HG03025 (cell line): Measurements from ENCODE around the gene KCTD16.

ENCODE experiments used
- ATAC-seq: cut with Tn5 transposase; IDR thresholded peaks from one replicate; pipeline ENCODE4 v1.9.1; 2021; ENCODE audit warnings: mild to moderate bottlenecking, moderate library complexity; ENCODE audit not compliant: unreplicated experiment, low FRiP score

The KCTD16 gene

DNA sequence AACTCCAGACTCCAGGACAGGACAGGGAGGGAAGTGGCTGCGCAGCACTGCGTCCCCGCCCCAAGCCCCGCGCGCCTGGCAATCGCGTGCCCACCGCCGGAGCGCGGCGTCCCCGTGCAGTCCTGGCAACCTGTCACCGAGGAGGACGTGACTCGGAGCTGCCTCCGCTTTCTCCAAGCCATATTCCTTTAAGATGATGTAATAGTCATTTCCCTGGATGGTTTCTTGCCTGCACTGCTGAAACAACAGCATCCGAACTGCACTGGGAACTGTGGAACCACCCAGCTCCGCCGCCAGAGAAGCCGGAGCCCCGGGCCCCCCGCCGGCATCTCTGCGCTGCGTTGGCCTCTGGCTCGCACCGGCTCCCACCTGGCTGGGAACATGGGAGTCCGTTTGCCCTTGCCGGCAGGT lies 34.5 kb downstream of the KCTD16 start:
- no peak for ATAC-seq

DNA sequence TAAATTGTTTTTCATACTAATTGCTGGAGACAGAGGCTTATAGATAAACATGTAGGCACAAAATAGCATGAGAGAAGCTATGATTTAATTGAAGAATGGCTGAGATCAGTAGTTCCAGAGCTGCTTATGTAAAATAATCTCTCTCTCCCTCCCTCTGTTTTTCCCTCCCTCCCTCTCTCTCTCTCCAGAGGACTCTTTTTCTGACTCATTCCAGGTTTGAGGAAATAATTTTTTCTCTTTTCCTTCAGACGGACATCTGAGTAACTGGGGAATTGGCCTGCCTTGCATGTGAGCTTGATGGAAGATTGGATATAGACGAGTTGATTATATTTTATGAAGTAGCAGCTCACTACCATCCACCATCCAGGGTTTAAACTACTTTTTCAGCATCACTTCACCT lies 35.5 kb downstream of the KCTD16 start:
- no peak for ATAC-seq

DNA sequence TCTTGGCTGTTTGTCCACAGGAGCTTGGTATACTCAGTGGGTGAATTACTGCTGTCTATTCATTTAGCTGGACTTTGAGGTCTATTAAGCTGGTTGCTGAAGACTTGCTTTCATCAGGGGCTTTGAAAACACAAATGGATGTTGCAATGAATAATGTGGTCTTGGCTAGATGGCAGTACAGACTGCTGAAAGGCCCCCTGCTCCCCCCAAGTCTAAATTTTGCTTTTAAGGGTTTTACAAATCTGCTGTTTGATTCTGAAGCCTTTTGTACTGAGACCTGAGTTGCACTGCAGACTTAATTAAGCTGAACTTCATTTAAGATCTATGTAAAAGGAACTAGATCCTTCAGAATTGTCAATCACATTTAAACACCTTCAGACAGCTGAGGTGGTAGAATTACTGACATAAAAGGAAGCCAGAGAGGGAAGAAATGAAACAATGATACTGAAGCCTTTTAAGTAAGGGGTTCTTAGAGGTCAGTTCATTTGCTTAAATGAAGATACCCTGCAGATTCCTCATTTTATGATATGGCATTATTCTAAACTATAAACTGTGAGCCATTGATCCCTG lies 37.3 kb downstream of the KCTD16 start:
- ATAC-seq: no peak

DNA sequence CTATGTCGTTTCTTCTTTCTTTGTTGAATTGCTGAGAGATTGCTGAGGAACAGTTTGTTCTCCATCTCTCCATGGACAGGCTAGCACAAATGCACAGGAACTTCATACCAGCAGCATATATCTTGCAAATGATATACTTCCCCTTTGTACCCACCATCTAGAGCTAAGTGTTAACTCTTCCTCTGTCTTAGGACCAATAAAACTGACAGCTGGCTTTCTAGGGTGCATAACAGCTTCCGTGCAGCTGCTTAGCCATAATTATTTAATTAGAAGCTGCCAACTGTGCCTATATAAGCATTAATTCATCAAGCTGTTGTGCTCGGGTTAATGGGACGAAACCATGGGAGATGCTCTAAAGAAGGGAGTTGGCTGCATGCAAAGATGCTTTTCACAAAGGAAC lies 38.7 kb downstream of the KCTD16 start:
- no peak for ATAC-seq

DNA sequence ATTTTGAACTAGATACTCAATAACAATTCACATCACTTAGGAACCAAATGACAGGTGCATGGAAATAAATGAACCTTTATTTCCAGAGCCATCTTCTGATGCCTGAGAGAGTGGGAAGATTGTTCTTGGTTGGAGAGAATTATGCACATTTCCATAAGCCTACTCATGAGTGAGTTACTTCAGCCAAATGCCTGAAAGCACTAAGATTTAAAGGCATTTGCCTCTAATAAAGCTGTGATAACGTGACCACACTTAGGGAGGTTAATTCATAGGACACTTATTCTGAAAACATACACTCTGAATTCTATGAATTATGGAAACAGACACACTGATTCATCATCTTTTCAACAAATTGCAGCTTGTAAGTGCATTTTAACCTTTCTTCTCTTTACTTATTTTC lies 40.0 kb downstream of the KCTD16 start:
- no peak for ATAC-seq

DNA sequence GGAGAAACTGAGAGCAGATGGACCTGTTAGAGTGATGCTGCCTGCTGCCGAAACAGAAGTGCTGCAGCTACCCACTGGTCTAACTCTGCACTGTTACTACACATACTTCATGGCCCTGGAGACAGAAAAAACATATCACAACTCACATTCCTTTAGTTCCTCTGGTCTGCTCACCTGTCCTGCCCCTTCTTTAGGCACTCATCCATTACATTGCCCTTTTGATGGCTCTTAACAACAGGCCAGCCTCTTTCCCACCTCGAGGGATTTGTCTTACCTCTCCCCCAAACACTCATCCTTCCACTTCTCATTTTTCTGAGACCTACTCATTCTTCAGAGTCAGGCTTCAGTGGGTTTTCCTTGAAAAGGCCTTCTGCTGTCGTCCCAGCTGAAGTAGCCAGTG lies 49.2 kb downstream of the KCTD16 start:
- no peak for ATAC-seq

DNA sequence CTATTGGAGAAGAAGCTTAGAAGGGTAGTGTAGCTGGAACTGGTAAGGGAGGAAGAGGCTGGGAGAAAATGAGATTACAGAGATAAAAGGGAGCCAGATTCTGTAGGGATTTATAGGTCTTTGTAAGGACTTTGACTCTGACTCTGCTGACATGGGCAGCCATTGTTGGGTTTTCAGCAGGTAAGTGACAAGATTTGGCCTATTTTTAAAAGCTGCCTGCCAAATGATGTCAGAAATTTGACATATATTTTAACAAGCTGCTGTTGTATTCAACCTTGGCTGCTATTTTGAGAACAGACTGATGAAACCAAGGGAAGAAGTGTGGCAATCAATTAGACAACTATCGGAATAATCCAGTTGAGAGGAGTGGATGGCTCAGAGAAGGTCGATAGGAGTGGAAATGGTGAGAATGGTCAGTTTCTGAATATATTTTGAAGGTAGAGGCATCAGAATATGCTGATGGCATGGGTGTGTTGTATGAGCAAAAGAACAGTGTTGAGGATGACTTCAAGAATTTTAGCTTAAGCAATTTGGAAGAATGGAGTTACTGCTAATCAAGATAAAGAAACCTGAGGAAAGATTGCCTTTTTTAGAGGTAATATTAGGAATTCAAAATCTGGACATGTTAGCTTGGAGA lies 56.8 kb downstream of the KCTD16 start:
- ATAC-seq: no peak

DNA sequence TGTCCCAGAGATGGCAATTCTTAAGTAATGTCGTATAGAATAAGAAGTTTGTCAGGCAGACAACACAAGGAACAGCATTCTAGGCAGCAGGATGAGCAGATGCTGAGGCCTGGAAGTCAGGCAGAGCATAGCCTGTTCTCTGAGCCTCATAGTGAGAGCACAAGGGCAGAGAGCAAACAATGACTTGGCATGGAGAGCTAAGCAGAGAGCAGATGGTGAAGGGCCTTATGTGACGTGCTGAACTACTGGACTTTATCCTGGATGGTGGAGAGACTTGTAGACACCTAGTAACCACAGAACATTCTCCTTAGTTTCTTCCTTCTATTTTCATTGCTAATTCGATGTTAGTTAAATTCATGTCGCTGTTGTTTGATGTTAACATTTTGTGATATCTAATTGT lies 60.1 kb downstream of the KCTD16 start:
- ATAC-seq: no peak

DNA sequence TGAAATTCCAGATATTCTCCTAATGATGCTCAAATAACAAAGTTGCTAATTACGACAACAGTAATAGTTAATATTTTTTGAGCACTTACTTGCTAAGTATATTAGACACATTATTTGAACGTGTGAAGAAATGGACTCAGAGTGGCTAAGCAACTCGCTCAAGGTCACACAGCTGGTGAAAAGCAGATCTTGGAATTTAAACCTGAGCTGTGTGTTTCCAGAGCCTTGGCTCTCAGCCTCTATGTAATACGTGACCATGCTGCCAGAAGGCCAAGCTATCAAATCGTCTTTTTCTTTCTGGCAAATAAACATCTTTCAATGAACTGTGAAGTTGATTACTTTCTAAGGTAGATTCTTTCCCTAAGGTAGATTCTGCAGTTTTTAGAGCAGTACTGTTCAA lies 61.6 kb downstream of the KCTD16 start:
- no peak for ATAC-seq

DNA sequence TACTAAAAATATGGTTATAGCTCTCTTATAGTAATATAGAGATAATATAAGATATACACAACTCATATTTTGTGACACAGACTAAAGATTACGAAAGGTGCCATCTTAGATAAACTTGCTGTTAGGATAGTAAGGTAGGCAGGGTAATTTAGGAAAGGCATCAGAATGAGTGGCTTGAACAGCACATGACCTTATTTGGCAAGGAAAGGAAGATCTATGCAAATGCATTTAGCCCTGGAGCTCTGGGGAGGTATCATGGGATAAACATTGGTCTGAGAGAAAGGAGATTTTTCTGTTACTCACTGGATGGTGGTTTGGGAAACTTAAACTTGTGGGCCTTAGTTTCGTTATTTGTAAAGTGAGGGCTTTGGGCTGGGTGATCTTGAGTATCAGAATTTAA lies 65.8 kb downstream of the KCTD16 start:
- no peak for ATAC-seq

DNA sequence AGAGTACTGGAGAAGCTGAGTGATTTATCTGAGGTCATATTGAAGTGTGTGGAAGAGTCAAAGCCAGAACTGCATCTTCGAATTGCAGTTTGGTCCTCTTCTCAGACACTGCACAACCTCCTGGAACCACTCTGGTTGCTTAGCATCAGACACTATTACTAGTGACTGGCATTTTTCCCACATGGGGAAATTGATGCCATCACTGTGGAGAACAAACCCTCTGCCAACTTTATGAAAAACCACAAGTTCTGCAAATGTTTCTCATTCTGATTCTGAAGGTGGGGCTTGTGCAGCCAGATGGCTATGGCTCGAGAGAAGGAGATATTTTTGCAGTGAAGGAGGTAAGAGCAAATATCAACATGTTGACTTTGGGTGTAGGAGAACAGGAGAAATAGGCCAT lies 67.2 kb downstream of the KCTD16 start:
- ATAC-seq: no peak

DNA sequence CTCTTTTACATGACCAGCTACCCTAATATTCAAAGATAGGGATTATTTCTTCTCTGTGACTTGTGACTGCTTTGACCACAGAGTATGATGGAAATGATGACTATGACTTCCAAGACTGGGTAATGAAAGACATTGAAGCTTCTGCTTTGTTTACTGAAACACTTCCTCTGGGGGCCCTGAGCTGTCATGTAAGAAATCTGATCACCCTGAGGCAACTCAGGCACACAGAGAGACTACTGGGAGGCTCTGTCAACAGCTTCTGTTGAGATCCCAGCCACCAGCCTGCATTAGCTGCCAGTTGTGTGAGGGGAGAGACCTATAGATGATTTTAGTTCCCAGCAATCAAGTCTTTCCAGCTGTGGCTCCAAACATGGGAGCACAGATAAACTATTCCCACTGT lies 76.5 kb downstream of the KCTD16 start:
- no peak for ATAC-seq

DNA sequence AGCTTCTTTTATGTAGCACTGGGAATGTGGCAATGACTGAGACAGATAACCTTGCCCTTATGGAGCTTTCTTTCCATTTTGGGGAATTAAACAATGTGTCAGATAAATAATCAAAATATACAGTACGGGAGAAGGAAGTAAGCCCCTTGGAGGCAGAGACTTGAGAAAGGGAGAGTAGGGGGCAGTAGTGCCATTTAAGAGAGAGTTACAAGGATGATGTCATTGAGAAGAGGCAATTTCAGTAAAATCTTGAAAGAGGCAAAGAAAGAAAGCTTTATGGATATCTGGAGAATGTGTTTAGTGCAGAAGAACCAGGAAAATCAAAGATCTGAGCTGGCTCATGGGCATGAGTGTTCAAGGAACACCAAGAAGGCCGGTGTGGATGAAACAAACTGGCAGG lies 77.3 kb downstream of the KCTD16 start:
- no peak for ATAC-seq

DNA sequence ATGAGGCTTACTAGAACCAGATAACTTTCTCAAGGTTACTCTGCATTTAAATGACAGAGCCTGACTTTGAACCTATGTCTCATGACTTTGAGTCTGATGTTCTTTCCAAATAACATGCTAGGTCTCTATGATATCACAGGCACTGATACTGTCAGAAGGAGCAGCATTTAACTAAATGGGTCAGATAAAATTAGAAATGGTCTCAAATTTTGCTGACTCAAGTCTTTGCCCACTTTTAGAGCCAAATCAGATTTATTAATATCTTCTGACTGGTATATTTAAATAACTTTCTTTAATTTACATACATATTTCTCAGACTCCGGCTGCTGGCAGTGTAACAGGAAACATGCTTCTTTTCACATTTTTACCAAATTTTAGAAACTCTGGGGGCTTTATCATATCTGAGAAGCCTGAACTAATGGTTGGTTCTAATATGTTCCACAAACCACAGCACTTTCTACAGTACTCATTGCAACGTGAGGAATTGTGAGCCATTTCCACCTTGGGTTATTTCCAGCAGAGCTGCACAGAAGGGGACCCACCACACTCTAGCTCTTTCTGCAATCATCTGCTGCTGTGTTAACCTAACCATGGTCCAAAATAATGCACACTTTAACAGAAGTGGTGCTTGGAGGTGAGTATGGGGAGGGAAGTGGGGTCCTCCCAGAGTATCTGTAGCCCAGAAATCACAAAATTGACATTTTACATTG lies 79.2 kb downstream of the KCTD16 start:
- no peak for ATAC-seq

DNA sequence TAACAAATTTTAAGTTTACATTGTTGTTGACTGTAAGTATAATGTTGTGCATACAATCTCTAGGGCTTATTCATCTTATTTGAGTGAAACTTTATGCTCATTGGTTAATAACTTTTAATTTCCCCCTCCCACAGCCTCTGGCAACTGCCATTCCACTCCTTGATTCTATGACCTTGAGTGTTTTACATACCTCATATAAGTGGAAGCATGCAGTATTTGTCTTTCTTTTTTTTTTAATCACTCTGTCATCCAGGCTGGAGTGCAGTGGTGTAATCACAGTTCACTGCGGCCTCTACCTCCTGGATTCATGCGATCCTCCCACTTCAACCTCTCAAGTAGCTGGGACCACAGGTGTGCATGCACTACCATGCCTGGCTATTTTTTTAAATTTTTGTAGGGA lies 83.9 kb downstream of the KCTD16 start:
- ATAC-seq: no peak

DNA sequence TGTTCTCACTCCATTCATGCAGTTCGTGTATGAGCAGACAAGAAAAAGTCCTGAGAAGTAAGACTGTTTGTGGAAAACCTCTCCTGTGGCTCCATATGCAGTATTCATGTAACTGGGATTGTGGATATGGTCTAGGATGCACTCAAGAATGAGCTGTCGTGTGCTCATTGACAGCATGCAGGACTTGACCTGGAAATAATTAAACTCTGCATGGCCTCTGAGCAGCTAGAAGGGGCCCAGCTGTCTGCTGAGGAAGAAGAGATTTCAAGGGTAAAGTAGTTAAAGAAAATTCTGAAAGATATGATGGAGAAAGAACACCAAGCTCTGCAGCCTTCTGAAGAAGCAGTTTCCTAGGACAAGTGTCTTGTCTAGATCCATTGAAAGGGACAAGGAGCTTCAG lies 89.4 kb downstream of the KCTD16 start:
- no peak for ATAC-seq

DNA sequence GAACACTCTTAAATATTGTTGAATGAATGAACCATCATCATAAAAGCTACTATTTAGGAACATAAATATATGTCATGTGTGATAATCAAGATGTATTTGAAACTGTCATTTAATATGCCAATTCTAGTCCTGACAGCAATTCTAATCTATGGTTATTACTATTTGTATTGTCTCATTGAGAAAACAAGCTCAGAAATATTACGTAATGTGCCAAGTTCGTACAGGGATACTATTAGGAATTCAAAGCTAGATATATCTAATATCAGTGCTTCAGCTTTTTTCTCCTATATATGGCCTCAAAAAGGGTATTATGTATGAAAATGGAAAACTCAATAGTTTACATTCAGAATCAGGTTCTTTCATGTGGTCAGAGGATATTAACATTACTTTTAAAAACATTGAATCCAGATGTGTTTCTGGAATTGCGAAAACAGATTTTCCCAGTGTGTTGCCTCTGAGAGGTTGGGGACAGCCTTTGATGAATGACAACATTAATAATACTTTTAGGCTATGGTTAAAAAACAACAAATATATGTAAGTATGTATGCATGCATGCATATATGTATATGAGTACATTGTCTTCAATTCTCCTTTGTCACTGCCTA lies 95.1 kb downstream of the KCTD16 start:
- ATAC-seq: no peak

DNA sequence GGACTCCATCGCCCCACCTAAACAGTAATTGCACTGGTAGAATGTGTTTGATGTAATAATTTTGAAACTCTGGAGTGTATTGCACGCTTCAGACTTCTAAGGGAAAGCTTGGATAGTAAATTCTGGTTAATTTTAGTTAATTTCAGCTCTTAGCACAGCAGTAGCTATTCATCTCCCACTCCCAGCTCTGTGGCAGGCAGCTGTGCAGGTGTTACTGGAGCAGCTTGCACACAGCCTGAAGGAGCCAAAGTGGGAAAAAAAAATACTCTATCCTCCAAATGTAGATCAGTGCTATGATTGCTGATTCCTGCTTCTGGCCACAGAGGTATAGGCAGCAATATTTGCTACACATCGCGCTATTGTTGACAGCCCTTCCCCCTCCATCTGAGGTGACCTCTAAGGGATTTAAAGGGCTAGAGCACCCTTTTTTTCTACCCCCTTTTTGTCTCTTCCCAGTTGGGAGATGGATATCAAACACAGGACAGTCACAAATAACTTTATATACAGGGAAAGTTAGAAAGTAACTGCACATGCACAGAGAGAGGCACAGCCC lies 97.4 kb downstream of the KCTD16 start:
- no peak for ATAC-seq

DNA sequence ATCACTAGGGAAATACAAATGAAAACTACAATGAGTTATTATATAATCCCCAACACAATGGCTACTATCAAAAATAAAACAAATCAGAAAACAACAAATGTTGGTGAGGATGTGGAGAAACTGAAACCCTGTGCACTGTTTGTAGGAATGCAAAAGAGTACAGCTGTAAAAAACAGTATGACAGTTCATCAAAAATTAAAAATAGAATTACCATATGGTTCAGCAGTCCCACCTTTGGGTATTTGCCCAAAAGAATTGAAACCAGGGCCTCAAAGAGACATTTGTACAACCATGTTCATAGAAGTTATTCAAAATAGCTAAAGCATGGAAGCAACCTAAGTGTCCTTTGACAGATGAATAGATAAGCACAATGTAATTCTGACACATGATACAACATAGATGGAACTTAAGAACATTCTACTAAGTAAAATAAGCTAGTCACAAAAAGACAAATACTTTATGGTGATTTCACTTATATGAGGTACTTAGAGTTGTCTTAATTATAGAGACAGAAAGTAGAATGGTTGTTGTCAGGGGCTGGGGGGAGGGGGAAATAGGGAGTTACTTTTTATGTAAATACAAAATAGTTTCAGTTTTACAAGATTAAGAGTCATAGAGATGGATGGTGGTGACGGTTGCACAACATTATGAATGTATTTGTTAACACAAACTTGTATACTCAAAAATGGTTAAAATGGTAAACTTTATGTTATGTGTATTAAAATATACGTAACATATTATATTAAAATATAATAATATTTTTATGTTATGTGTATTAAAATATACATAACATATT lies 102.8 kb downstream of the KCTD16 start:
- no peak for ATAC-seq

DNA sequence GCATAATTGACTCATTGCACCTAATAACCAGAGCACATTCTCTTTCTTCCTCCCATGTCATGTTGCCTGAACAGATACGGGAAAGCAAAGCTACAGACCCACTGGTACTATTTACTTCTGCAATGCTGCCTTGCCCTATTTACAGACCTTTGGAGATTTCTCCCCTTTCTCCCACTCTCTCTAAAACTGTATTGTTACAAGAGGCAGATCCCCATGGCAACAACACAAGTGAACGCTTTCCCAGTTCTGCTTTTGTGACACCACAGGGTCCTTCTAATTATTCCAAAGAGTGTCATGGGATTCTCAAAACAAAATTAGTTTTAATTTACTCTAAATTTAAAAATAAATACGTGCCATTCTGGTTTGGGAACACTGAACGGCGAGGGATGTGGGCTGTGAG lies 104.7 kb downstream of the KCTD16 start:
- no peak for ATAC-seq
